Bronchial epithelial cell (primary cell): Measurements from ENCODE around the gene IL15RA. TPM values are rescaled to one million over a fixed set of nuclear protein-coding genes. Genes with fewer than 3 reads are reported as not detected.
A peak's percentile ranks its signal among the peaks of the same experiment; 100 is the strongest.

Source experiments
- DNase-seq: peaks from one replicate; pipeline ENCODE4 v3.0.0-alpha.2; 2010; ENCODE audit warnings: low read depth
- FAIRE-seq: peaks from 2 replicates; lab custom pipeline; 2011; peaks lifted over from hg19 to GRCh38; lab: Jason Lieb, UNC
- H3K27me3 ChIP-seq: 2 replicates; pipeline ENCODE4 v1.5.1; 2011; ENCODE audit warnings: low read length; ENCODE audit not compliant: control insufficient read depth, insufficient read depth
- H3K36me3 ChIP-seq: 2 replicates; pipeline ENCODE4 v1.5.1; 2011; ENCODE audit warnings: low read length; ENCODE audit not compliant: control insufficient read depth, insufficient read depth
- H3K4me3 ChIP-seq: 2 replicates; pipeline ENCODE4 v1.5.1; 2011; ENCODE audit warnings: mild to moderate bottlenecking, low read depth, low read length, control low read depth
- total RNA-seq: library from RNA; depleted of rRNA; stranded (reverse); fragments of >200 nt; gene quantifications from 2 replicates; pipeline ENCODE4 v1.2.1, GENCODE V29; 2014
- TF ChIP-seq, protein P1 (sequence below): IDR thresholded peaks from 2 replicates; pipeline ENCODE4 v1.5.1; 2011; ENCODE audit warnings: mild to moderate bottlenecking, moderate library complexity, low read length, control low read depth, inconsistent platforms; ENCODE audit not compliant: insufficient read depth, severe bottlenecking

Gene IL15RA, protein sequence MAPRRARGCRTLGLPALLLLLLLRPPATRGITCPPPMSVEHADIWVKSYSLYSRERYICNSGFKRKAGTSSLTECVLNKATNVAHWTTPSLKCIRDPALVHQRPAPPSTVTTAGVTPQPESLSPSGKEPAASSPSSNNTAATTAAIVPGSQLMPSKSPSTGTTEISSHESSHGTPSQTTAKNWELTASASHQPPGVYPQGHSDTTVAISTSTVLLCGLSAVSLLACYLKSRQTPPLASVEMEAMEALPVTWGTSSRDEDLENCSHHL
- total RNA-seq: 0.51 and 0.79 TPM in 2 replicates

DNA sequence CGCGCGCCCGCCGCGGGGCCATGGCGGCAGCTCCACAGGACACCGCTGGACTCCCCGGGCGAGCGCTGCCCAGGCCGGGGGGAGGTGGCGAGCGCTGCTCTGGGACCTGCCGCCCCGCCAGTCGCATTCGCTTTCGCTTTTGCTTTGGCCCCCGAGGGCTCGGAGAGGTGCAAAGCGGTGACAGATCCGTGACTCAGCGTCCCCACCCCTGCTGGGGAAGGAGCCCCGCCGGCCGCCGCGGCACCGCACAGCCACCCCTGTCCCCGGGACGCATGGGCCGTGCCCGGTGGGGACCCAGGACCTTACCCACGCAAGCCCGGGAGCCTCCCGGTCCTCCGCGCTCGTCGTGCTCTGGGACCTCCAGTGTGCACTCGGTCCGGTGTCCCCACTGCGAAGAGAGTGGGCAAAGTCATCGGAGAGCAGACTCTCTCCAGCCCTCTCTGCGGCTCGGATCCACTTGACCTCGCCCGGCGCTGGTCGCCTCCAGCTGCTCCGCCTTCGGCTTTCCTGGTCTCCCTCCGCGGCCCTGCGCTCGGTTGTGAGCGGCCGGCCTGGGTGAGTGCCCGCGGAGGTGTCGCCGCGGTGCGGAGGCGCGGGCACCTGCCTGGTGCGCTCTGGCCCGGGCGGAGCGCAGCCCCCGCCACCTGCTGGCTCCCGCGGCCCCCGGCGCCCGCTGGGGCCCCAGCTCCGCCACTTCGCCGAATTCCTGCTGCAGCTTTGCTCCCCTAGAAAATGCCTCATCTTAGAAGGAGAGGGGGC lies at the start of gene IL15RA:
IL15RA (minus strand) TSS at position 73 of the 759 bp plus-strand sequence; CDS start at position 22, 51 bp downstream.
- TF ChIP-seq, protein P1, sequence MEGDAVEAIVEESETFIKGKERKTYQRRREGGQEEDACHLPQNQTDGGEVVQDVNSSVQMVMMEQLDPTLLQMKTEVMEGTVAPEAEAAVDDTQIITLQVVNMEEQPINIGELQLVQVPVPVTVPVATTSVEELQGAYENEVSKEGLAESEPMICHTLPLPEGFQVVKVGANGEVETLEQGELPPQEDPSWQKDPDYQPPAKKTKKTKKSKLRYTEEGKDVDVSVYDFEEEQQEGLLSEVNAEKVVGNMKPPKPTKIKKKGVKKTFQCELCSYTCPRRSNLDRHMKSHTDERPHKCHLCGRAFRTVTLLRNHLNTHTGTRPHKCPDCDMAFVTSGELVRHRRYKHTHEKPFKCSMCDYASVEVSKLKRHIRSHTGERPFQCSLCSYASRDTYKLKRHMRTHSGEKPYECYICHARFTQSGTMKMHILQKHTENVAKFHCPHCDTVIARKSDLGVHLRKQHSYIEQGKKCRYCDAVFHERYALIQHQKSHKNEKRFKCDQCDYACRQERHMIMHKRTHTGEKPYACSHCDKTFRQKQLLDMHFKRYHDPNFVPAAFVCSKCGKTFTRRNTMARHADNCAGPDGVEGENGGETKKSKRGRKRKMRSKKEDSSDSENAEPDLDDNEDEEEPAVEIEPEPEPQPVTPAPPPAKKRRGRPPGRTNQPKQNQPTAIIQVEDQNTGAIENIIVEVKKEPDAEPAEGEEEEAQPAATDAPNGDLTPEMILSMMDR: no peak
- FAIRE-seq (no peak), DNase-seq (peak; percentile 56)
- H3K4me3 ChIP-seq: peak within 1 kb of the TSS; percentile 89
- no peaks in the 10 kb centered on the region for H3K36me3 ChIP-seq
- no peaks in the 10 kb centered on the region for H3K27me3 ChIP-seq

DNA sequence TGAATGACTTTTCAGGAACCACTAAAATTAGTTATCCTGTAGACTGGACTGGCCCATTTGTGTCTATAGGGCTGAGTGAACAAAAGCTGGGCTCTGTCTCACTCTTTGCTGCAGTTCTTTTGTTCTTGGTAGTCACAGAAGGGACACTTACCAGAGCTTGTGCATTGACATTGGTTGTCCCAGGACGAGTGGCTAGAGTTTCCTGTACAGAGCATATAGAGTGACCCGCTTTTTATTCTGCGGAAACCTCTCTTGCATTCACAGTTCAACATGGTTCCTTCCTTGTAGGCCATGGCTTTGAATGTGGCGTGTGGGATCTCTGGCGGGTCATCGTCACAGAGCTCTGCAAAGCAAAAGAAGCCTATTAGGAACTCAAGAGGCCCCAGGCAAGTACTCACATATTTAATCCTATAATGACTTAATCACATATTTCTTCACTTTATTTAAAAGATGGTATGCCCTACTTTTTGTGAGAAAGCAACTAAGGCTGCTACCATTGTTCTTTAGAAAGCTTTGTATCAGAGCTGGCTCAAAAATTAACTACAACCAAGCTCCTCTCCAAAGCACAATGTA lies 48.4 kb upstream of the IL15RA start:
- TF ChIP-seq, protein P1: no peak
- H3K36me3 ChIP-seq: no peaks in the 10 kb centered on the region
- DNase-seq: no peak
- peaks cover 2% of the 10 kb centered on the region for H3K27me3 ChIP-seq
- H3K4me3 ChIP-seq: no peak overlapping the region
- no peak for FAIRE-seq

DNA sequence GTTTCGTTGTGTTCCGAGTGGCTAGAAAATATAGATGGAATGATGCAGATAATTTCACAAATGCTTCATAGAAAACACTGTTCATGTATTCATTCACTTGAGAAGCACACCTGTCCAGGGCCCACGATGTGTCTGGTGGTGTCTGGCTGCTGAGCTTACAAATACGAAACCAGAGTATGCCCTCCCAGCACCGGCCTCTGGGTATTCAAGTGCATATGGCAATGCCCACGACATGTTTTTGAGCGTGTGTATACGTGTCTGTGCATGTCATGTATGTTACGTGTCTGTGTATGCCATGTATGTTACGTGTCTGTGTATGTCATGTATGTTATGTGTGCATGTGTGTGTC lies 47.0 kb upstream of the IL15RA start:
- Histone ChIP-seq H3K27me3 (peaks cover 2% of the 10 kb centered on the region), H3K36me3 (no peaks in the 10 kb centered on the region), H3K4me3 (no peak overlapping the region)
- DNase-seq: no peak
- TF ChIP-seq, protein P1: no peak
- FAIRE-seq: peak; percentile 96

DNA sequence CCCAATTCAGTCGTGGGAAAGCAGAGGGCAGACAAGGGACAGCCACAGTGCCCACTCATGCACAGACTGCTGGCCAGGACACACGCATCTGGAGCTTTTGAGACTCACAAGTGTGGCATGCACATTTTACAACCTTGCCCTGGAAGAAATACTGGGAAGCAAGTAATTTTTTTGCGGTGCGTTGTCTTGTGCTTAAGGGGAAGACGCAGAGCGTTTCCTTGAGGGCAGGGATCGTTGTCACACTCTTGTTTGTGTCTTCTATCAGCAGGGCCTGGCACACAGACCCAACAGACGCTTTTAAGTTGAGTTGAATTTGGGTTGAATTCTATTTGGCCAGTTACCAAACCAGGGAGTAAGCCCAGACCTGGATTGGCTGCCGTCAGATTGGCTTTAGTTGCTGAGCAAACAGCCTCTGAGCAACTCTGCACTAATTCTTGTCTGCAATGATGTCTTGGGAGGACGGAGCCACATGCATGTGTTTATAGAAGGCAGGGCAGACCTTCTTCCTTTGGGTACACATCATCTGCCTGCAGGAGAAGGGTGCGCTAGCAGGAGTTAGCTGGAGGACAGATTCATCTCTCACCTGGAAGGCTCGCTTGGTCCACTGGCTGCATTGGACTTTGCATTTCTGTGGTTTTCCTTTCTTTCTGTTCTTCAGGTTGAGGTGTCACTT lies 46.5 kb upstream of the IL15RA start:
- Histone ChIP-seq H3K36me3 (no peaks in the 10 kb centered on the region), H3K4me3 (no peak overlapping the region), H3K27me3 (peaks cover 2% of the 10 kb centered on the region)
- FAIRE-seq: no peak
- no peak for DNase-seq
- TF ChIP-seq, protein P1: no peak

DNA sequence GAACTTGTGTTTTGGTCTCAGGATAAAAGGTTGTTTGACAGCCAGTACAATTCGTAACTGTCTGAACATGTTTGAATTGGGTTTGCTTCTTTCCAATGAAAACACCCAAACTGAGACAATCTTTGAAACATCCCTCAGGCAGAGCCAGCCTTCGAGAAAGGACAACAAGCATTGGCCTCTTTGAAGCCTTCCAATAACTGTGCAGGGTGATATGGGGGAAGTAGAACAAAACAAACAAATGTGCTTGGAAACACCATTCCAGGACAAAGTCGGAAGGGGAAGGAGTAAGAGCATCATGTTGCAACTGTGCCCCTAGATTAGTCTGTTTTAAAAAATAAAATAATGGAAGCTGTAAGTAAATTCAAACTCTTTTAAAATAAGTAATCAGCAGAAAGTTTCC lies 45.3 kb upstream of the IL15RA start:
- TF ChIP-seq, protein P1: no peak
- H3K36me3 ChIP-seq: no peaks in the 10 kb centered on the region
- H3K27me3 ChIP-seq: peaks cover 2% of the 10 kb centered on the region
- FAIRE-seq: no peak
- no peak for DNase-seq
- no peak overlapping the region for H3K4me3 ChIP-seq
